HUDEP-2 (cell line): ENCODE measurements around the gene BHLHE40.
A peak's percentile ranks its signal among the peaks of the same experiment; 100 is the strongest.

Experiments
- DNase-seq, 76 experiments: peaks; one replicate each; lab custom pipeline; 2025; ENCODE audit not compliant: unreplicated experiment in 76 of 76; lab: John Stamatoyannopoulos, UW

Gene BHLHE40

DNA sequence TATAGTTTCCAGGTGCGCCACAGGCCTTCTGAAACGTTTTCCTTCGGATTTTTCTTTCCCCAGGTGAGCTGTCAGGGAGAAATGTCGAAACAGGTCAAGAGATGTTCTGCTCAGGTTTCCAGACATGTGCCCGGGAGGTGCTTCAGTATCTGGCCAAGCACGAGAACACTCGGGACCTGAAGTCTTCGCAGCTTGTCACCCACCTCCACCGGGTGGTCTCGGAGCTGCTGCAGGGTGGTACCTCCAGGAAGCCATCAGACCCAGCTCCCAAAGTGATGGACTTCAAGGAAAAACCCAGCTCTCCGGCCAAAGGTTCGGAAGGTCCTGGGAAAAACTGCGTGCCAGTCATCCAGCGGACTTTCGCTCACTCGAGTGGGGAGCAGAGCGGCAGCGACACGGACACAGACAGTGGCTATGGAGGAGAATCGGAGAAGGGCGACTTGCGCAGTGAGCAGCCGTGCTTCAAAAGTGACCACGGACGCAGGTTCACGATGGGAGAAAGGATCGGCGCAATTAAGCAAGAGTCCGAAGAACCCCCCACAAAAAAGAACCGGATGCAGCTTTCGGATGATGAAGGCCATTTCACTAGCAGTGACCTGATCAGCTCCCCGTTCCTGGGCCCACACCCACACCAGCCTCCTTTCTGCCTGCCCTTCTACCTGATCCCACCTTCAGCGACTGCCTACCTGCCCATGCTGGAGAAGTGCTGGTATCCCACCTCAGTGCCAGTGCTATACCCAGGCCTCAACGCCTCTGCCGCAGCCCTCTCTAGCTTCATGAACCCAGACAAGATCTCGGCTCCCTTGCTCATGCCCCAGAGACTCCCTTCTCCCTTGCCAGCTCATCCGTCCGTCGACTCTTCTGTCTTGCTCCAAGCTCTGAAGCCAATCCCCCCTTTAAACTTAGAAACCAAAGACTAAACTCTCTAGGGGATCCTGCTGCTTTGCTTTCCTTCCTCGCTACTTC is 3.8 kb downstream of the BHLHE40 start:
- no peak for DNase-seq

DNA sequence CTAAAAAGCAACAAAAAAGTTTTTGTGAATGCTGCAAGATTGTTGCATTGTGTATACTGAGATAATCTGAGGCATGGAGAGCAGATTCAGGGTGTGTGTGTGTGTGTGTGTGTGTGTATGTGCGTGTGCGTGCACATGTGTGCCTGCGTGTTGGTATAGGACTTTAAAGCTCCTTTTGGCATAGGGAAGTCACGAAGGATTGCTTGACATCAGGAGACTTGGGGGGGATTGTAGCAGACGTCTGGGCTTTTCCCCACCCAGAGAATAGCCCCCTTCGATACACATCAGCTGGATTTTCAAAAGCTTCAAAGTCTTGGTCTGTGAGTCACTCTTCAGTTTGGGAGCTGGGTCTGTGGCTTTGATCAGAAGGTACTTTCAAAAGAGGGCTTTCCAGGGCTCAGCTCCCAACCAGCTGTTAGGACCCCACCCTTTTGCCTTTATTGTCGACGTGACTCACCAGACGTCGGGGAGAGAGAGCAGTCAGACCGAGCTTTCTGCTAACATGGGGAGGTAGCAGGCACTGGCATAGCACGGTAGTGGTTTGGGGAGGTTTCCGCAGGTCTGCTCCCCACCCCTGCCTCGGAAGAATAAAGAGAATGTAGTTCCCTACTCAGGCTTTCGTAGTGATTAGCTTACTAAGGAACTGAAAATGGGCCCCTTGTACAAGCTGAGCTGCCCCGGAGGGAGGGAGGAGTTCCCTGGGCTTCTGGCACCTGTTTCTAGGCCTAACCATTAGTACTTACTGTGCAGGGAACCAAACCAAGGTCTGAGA is 4.7 kb downstream of the BHLHE40 start:
- DNase-seq, result peak in 5 of 76 experiments; percentile 11 to 19 (median 14)

GRCh38 chr3:4984511-4984864 is 5.3 kb downstream of the BHLHE40 start:
- DNase-seq, result no peak

DNA sequence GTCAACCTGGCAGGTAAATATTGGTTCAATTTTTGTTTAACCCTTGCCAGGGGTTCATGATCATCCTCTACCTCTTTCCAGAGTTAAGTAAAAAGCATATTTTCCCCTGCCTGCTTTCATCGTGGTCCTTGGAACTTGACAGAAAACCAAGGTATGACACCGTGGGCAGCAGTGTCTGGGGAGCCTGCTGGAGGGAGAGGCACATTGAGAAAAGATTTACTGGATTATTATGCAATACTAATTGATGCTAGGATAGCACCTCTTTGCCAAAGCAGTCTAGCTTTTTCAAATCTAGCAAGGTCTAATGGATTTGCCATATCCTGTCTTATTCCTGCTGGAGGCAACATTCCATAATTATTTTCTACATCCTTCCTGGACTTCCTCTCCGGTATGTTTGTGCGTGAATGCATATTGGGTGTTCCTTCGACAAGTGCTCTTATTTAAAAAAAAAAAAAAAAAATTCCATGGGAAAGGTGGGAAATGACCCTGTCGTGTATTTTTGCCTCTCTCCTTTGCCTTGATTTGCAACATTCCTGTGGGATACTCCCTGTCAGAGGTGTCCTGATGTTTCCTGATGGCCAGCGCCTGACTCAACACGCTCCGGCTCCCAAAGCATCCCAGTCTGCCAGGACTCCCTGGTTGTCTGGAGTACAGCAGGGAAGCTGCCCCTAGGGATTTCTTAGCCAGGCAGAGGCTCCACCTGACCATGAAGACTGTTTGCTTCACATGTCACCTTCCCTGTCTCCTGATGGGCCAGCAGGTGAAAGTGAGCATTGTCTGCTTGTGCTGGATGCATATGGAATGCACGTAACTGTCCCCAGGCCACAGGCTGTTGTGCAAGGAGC is 6.3 kb downstream of the BHLHE40 start:
- no peak for DNase-seq

DNA sequence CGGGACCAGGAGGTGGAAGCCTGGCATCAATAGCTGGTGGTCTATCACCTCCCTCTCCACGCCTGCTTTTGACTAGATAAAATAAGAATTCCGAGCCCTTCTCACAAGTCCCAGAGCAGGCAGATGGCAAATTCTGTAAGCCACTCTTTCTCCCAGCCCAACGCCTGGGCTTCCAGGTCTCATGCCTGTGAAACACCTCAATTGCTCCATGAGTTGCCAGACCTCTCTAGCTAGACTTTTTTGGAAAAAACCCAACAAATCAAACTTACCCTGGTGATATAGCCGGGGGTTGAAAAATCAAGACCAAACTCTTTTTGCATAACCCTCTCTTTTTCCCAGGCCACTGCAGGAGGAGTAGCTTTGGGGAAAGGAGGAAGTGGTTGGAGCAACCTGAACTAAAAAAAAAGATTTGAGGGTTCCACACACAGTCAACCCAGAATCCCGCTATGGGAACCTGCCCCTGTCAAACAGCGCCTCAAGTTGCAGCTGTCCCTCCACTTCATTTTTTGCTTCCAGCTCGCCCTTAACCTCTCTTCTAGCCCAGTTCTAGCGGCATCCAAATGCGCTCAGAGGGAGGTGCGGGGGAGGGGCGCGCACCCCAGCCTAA is 7.0 kb downstream of the BHLHE40 start:
- DNase-seq, result no peak

- DNase-seq, result peak in 70 of 76 experiments; percentile 10 to 83 (median 63)
Observed at GRCh38 chr3:4986782-4987537, 7.7 kb downstream of the BHLHE40 start.

GRCh38 chr3:4987538-4988296 is 8.5 kb downstream of the BHLHE40 start:
- DNase-seq, result peak in 1 of 76 experiments; percentile 12

DNA sequence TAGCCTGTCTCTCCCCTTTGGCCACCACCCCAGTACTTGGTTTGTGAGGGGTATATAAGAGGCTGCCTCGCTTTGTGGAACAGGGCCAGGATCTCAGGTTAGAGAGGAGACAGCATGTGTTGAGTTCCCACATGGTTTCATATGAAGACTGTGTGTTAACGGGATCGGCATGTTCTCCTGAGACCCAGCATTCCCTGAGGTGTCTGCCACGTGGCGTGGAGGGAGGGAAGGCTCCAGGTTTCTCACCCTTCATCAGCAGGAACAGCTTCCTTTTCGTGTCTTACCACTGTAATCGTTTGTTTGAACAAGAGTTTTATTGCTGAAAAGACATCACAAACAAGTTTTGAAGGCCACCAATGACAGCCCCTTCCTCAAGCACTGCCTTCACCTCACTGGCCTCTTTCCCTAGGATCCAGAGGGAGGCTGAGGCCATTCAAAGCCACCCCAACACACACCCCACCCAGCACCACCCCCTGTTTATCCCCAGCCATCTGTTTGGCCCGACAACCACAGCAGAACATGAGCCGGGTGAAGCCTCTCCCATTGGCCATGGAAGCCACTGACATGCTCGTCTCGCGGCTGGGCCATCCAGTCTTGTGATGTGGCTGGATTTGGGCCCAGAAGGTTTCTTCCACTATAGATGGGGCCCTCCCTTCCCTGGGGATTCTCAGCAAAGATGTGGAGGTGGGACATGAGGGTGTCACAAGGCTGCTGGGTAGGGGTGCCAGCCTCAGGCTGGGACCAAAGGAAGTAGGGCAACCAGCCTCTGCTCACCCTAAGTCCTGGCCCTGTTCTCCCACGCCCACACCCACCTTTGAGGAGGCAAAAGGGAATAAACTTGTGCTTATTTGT is 10.0 kb downstream of the BHLHE40 start:
- DNase-seq, result peak in 75 of 76 experiments; percentile 14 to 88 (median 77)

GRCh38 chr3:4990069-4990468 is 10.8 kb downstream of the BHLHE40 start:
- DNase-seq, result no peak

DNA sequence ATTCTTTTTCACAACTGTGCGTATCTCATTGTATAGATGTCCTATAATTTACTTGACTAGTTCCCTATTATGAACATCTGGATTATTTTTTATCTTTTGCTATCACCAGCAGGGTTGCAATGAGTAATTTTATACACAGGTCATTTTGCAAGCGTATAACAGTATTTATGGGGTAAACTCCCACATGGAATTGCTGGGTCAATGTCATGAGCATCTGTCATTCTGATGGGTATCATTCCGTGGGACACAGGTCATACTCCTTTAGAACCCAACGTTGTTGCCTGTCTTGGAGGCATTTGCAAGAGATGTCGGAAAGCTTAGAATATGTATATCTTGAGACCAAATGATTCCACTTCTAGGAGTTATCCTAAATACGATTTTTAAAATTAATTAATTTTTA is 12.9 kb downstream of the BHLHE40 start:
- no peak for DNase-seq

DNA sequence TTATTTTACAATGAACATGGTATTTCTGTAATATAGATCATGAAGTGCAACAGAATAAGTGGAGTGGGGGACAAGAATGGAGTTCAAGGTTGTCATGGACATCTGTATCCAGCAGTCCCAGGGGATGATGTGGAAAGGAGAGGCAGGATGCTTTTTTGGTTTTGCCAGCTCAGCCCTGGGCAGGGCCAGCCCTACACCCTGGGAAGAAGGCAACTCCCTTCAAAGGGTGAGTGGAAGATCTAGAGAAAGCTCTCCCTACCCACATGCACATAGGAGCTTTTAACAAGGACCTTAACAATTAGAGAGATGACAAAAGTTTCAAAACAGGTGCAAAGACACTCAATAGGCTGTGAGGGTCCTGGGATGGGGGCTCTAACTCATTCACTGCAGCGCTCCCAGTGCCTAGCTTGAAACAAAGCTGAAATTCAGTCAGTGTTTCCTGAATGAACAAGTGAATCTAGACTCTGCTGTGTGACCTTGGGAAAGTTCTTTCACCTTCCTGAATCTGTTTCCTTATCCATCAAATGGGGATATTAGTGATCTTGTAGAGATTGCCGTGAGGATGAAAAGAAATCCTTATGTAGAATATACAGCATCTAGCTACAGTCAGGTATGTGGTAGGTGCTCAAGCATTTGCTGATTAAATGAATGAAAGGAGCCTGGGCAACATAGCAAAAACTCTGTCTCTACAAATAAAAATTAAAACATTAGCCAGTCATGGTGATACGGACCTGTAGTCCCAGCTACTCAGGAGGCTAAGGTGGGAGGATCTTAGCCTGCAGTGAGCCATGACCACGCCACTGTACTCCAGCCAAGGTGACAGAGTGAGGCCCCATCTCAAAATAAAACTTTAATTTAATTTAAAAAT is 14.3 kb downstream of the BHLHE40 start:
- DNase-seq, result no peak

DNA sequence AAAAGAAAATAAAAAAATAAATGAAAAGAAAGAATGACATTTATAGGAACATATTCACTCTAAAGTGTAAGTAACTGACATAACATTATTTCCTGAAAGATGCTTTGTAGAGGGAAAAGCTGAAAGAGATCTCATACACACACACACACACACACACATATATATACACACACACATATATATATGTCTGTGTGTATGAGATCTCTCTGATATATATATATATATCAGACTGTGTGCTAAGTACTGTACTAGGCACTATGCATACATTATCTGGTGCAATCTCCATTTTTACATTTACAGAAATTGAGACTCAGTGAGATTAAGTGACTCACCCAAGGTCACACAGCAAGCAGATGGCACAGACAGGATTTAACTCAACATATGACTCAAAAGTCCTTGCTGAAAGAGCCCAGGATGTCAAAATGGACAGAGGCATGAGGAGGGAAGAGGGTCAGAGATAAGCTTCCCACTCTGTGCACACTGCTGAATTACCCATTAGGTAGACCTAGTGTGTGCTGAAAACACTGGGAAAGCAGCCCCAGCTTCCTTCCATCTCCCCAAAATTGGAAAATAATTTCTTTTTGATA is 15.0 kb downstream of the BHLHE40 start:
- DNase-seq, result peak in 7 of 76 experiments; percentile 9 to 32 (median 29)

DNA sequence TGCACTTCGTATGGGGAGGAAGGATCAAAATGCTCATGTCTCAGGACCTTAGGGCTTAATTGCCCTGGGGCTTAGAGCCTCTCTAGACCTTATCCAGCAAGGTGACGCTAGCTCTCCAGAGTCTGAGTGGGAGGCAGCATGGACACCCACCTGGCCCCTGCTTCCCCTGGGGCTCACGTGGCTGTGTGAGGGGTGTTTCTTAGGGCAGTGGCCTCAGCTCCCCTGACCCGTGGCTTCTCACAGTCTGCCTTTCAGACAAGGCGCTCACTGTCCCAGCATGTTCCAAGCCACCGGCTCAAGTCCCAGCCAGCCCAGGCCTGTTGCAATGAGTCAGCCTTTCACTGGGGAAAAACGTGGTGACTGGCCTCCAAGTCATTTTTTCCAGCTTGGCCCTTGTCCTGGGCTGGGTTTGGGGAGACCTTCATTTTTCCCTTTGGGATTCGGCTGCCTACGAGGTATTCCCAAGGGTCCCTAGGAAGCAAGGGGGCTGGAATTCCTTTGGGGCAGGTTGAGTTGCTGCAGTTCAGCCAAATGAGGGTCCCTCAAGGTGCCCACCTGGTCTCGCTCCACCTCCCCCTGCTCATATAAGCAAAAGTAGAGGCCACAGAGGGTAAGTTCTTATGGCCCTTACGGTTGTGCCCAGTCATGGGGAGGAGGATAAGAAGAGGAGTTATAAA is 15.7 kb downstream of the BHLHE40 start:
- peak in 4 of 76 experiments; percentile 16 to 52 (median 33) for DNase-seq

- DNase-seq, result no peak
Observed at GRCh38 chr3:4995500-4996053, 16.3 kb downstream of the BHLHE40 start.

DNA sequence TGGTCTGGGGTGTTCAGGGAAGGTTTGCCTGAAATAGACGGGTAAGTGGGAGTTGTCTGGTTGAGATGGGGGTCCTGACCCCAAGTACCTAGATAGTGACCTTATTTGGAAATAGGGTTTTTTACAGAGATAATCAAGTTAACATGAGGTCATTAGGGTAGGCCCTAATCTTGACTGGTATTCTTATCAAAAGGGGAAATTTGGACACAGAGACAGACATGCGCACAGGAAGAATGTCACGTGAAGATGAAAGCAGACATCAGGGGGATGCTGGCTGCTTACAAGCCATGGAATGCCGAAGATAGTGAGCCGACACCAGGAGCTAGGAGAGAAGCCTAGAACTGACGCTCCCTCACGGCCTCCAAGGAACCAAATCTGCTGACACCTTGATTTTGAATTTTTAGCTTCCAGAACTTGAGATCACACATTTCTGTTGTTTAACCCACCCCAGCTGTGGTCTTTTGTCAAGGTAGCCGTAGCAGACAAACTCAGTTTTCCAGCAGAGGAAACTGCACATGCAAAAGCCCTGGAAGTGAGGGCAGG is 17.1 kb downstream of the BHLHE40 start:
- peak in 1 of 76 experiments; percentile 15 for DNase-seq
